Body of pancreas (tissue), 4 donors: ENCODE measurements around the gene YBX1.

ENCODE experiments used
- CTCF ChIP-seq, 7 experiments: fragments of 450-650 bp in 4 of 7; fragments of 200-600 bp in 3 of 7; sonication (generic) in 3 of 7; IDR thresholded peaks; one replicate each; pipeline ENCODE4 v1.5.1; 2016 to 2019; ENCODE audit warnings: antibody characterized with exemption in 7 of 7
- POLR2A ChIP-seq, 3 donors: fragments of 450-650 bp; IDR thresholded peaks; one replicate each; pipeline ENCODE4 v1.6.1; 2016; ENCODE audit warnings: antibody characterized with exemption in 3 of 3, mild to moderate bottlenecking in 2 of 3

DNA sequence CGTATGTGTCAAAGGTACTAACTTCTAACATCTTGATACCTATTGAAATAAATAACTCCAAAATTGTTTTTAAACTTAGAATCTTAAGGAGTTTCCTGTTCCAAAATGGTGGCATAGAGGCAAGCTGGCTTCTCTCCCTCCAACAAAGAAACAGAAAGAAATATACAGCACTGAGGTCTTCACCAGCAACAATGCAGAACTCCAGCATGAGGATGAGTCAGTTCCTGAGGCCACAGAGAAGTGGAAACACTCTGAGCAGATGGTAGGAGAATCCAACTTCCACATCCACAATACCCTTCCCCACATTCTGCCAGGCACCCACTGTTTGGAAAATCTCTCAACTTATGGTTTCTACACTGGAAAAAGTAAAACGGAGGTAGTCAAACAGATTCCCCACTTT, 36.2 kb upstream of the YBX1 start:
- no peak for TF ChIP-seq CTCF (IDR thresholded peaks at IDR 0.05)
- no peak for TF ChIP-seq POLR2A (IDR thresholded peaks at IDR 0.05)
